ENCODE data around the gene CFAP97D1.

Gene CFAP97D1

DNA sequence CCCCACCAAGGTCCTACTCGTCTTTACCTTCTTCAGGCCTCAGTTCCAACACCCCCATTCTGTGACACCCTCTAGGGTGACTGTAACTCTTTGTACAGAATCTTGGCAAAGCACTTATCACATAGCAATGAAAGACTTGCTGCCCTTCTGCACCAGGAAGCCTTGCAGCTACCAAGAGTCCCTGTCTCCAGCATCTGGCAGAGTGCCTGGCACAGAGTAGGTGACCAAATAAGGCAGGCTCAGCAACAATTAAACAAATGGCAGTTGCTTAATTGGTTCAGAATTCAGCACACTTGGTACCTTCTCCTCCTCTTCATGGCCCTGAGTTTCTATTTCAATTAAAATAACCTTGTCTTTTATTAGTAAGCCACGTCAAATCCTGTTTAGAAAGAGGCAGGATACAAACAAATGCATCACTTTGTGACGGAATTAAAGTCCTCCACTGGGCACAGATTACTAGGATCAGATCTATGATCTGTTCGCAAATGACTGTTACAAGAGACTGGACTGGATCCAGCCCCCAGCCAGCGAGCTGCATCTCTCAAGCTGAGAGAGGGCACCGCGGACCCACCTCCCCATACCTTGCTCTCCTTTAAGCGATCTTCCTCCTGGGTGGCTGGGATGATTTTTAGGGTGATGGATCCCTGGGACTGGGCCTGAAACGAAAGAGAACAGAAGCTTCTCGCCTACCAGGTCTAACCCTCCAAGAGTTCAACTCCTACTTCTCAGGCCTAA lies 43.3 kb downstream of the CFAP97D1 start:
- DNase-seq (ENCODE audit: low read depth): no peak
- no peak overlapping the region for H3K4me3 ChIP-seq (ENCODE audit: low read length)
- TF ChIP-seq, protein P1, sequence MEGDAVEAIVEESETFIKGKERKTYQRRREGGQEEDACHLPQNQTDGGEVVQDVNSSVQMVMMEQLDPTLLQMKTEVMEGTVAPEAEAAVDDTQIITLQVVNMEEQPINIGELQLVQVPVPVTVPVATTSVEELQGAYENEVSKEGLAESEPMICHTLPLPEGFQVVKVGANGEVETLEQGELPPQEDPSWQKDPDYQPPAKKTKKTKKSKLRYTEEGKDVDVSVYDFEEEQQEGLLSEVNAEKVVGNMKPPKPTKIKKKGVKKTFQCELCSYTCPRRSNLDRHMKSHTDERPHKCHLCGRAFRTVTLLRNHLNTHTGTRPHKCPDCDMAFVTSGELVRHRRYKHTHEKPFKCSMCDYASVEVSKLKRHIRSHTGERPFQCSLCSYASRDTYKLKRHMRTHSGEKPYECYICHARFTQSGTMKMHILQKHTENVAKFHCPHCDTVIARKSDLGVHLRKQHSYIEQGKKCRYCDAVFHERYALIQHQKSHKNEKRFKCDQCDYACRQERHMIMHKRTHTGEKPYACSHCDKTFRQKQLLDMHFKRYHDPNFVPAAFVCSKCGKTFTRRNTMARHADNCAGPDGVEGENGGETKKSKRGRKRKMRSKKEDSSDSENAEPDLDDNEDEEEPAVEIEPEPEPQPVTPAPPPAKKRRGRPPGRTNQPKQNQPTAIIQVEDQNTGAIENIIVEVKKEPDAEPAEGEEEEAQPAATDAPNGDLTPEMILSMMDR (conservative IDR thresholded peaks at IDR 0.05; ENCODE audit: low read depth, low read length): no peak

DNA sequence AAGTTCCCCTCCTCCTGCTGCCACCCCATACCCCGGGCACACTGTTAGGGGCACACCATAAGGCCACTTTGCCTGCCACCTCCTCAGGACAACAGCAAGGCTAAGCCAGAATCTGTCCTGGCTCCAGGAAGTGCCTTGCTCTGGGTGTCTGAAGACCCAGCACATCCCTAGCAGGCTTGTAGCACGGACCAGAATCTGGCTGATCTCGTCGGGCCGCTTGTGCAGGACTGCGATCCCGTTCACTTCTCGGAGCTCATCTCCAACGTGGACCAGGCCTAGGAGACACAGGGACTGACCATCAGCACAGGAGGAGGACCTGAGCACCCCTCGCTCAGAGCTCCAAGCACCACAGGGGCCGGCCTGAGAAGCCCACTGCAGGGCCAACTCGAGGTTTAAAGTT lies 45.3 kb downstream of the CFAP97D1 start:
- TF ChIP-seq, protein P1 (conservative IDR thresholded peaks at IDR 0.05; ENCODE audit: low read depth, low read length): no peak
- DNase-seq (ENCODE audit: low read depth): no peak
- no peak overlapping the region for H3K4me3 ChIP-seq (ENCODE audit: low read length)

DNA sequence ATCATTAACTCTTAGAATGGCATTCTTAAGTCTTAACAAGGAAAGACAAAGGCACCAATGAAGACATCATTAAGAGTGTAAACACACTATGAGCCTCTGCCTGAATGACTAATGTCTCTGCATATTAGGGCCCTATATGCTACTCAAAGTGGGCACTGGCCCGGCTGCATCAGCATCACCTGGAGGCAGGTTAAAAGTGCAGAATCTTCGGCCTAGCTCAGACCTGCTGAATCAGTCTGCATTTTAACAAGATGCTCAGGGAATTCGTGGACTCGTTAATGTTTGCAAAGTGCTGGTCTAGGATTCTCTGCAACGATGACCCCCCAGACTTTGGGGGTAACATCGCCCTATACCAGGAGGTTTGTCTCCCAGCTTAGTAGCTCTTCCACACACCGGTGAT lies 46.0 kb downstream of the CFAP97D1 start:
- no peak for DNase-seq (ENCODE audit: low read depth)
- no peak overlapping the region for H3K4me3 ChIP-seq (ENCODE audit: low read length)
- TF ChIP-seq, protein P1 (conservative IDR thresholded peaks at IDR 0.05; ENCODE audit: low read depth, low read length): no peak

DNA sequence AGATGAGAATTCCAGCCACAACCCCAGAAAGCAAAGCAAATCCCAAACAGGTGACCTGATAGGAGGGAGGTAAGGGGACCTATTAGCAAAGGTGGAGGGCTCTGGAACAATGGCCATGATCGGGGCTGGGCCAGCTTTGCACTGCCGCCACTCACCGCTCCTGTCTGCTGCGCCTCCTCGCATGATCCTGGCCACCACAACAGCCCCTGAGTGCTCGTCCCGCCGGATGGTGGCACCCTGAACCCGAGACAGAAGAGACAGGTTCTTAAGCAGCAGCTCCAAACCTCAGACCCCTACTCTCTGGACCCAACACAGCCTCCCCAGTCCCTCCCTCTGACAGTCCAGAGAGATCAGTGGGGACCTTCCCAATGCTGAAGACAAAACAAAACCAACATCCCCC lies 47.4 kb downstream of the CFAP97D1 start:
- TF ChIP-seq, protein P1 (conservative IDR thresholded peaks at IDR 0.05; ENCODE audit: low read depth, low read length): no peak
- no peak overlapping the region for H3K4me3 ChIP-seq (ENCODE audit: low read length)
- DNase-seq (ENCODE audit: low read depth): no peak

DNA sequence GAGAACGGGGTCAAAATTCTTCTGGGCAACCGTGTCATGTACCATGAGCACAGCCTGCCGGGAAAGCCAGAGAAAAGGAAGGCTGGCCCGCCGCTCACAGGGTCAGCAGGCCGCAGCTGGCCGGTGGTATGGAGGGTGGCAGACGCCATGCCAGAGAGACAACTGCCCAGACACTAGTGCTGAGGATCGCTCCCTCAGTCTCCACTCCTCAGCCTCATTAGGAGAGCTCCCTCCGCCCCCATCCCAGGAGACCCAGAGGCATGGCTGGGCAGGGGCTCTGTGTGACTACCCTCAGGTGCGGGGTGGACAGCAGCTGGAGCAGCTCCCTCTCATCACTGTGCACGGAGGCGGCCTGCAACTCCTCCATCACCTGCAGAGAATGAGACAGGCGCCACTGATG lies 49.5 kb downstream of the CFAP97D1 start:
- TF ChIP-seq, protein P1 (conservative IDR thresholded peaks at IDR 0.05; ENCODE audit: low read depth, low read length): no peak
- no peak overlapping the region for H3K4me3 ChIP-seq (ENCODE audit: low read length)
- DNase-seq (ENCODE audit: low read depth): no peak

DNA sequence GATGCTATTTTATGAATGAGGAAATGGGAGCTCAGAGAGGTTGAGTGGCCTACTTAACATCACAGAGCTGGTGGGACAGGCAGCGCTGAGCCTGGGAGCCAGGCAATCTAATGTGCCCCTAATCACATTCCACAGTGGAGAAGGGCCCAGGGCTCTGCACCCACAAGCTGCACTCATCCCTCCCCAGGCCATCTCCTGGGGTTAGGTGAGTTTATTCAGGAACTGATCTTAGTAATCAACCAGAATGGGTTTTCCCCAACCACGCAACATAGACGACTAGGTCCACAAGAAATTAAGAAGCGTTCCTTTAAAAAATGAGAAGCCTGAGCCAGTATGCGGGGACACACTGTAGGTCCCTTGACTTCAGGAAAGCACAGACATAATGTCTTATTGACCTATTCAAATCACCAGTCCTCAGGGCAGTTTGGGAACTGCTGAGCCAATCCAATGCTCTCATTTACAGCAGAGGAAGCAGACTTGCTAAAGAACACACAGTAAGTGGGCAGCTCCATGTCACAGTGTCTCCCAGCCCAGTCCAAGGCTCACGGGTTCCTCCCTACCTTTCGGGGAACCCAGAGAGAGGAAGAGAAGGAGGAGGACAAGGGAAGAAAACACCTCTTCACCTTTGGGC lies 50.4 kb downstream of the CFAP97D1 start:
- no peak for DNase-seq (ENCODE audit: low read depth)
- TF ChIP-seq, protein P1 (conservative IDR thresholded peaks at IDR 0.05; ENCODE audit: low read depth, low read length): no peak
- H3K4me3 ChIP-seq (ENCODE audit: low read length): no peak overlapping the region

DNA sequence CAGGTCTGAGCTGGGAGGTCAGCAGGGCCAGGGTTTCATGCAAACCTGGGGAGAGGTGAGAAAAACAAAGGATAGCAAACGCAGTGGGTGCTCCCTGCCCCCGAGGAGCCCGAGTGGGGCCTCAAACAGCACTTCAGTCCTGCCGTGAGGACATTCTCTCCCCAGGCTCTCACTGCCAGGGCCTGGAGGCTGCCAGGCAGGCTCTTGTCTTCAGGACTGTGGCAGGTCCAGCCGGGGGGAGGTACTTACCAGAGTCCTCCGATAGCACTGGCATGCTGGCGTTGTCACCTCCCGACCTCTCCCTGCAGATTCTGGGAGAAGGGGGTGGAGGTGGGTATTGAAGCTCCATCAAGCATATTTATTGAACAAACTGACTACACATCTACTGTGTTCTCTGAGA lies 51.4 kb downstream of the CFAP97D1 start:
- TF ChIP-seq, protein P1 (conservative IDR thresholded peaks at IDR 0.05; ENCODE audit: low read depth, low read length): no peak
- H3K4me3 ChIP-seq (ENCODE audit: low read length): no peak overlapping the region

More for the DNA sequence above, 51.4 kb downstream of the CFAP97D1 start:
- DNase-seq (ENCODE audit: low read depth): no peak

Measured in retinal pigment epithelial cell (primary cell).